Superior temporal gyrus (tissue), 1 donor: ENCODE measurements around the gene NBEAL1.
"Not testable (repeated sequence)": the region's sequence is repeated elsewhere in the genome, so short reads cannot be mapped to it uniquely, and the experiment has no call there.

ENCODE experiments used
- DNase-seq: peaks from one replicate; pipeline ENCODE4 v3.0.0-alpha.2; 2016; ENCODE audit errors: extremely low spot score

The NBEAL1 gene

DNA sequence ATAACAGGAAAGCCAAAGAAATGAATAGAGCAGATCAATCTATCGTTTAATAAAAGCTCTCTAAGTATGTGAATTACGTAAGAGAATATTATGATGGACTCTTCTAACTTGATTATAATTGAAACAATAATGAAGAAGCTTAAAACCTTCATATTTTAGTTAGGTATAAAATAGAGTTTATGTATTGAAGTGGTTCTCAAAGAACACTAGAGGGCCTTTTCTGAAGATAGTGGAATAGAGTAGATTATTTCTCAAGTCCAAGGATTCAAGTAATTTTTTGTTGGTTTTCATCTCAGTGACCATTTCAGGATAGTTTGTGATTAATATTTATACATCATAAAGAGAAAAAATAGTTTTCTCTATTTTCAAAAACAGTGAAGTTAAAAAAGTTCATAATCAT, 97.7 kb downstream of the NBEAL1 start:
- DNase-seq, result no peak

- not testable (repeated sequence) for DNase-seq
These were observed 100.6 kb downstream of the NBEAL1 start for GRCh38 chr2:203115201-203115700.

DNA sequence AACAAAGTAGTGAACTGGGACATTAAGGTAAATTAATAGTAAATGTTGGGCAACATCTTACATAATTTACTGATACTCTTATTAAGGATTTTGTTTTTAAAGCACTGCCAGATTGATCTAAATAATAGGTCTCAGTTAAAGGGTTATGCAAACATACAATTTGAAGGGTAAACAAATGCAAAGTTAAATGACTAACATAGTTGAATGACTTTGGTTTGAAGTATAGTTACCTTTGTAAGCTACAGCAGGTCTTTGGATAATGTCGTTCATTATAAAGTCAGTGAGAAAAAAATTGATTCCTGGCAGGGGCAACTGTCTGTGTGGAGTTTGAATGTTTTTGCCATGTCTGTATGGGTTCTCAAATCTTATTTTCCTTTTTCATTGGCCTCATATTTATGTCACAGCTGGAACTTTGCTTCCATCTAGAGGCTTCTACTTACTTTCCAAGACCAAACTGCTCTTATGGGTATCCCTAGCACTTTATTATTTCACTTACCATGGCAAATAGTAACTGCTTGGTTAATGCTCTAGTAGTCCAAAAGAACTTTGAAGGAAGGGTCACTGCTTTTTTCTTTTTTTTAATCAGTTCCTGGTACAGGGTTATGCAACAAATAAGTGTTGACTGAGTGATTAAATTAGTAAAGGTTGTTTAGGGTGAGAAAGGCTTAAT, 107.8 kb downstream of the NBEAL1 start:
- DNase-seq, result no peak

DNA sequence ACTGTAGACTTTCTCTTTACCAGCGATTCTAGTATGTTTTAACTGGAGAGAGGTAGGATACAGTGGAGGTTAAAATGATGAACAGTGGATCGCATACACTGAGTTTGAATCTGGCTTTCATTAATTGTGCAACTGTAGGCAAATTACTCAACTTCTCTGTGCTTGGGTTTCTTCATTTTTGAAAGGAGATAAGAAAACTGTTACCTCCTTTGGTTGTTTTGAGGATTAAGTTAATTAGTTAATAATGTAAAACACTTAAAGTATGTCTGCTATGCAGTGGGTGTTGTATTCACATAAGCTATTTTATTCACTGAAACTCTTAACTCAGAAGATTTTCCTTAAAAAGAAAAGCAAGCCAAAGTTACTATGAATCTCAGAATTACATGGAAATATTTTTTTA, 112.3 kb downstream of the NBEAL1 start:
- DNase-seq, result no peak

DNA sequence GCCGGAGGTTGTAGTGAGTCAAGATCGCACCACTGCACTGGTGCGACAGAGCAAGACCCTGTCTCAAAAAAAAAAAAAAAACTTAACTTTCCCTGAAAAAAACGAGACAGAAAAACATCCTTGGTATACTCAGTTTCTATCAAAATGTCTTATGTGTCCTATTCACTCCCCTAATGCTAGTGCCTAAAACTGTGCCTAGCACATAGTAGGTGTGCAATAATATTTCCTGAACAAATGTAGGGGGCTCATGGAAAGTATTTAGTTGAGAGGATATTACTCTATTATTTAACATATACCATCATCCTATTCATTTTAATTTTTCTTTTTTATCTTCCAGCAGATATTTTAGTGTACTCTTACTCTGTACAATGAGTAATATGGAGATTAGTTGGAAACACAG, 120.4 kb downstream of the NBEAL1 start:
- no peak for DNase-seq

GRCh38 chr2:203143391-203143790, 128.7 kb downstream of the NBEAL1 start:
- no peak for DNase-seq

GRCh38 chr2:203149194-203149593, 134.5 kb downstream of the NBEAL1 start:
- no peak for DNase-seq

GRCh38 chr2:203155406-203155805, 140.7 kb downstream of the NBEAL1 start:
- no peak for DNase-seq

DNA sequence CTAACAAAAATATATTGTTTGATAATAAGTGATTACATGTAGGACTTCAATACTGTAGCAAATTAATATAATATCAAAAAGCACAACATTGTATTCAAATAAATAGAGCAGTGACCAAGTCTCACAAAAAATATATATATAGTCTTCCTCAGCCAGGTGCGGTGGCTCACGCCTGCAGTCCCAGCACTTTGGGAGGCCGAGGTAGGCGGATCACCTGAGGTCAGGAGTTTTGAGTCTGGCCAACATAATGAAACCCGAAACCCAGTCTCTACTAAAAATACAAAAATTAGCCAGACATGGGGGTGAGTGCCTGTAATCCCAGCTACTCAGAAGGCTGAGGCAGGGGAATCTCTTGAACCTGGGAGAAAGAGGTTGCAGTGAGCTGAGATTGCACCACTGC, 148.0 kb downstream of the NBEAL1 start:
- DNase-seq, result not testable (repeated sequence)

DNA sequence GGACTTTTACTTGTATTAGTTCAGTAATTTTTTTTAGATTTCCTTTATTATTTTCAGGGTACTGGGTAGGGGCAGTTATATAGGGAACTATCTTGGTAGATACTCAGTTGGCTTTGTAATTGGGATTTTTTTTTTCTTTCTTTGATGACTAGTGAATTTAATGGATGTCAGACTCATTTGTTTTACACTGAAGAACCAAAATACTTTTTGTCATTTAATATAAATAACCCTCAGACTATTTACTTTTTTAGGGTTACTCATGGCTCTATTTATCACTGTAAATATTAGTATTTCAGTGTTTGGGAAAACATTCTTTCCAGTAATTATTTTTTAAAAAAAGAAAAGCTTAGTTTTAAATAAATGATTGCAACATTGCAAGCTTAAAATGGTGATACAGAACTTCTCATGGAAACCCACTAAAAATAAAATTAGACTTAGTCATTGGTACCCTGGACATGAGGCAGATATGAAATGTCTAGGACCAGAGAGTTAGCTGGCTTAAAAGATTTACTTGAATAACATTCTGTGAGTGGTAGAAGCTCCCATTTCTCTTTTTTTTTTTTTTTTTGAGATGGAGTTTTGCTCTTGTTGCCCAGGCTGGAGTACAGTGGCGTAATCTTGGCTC, 149.7 kb downstream of the NBEAL1 start:
- DNase-seq, result no peak

GRCh38 chr2:203167751-203168150, 153.1 kb downstream of the NBEAL1 start:
- DNase-seq, result no peak

GRCh38 chr2:203170502-203170901, 155.8 kb downstream of the NBEAL1 start:
- DNase-seq, result no peak

- DNase-seq, result no peak
These were observed 160.7 kb downstream of the NBEAL1 start for GRCh38 chr2:203175371-203175770.

DNA sequence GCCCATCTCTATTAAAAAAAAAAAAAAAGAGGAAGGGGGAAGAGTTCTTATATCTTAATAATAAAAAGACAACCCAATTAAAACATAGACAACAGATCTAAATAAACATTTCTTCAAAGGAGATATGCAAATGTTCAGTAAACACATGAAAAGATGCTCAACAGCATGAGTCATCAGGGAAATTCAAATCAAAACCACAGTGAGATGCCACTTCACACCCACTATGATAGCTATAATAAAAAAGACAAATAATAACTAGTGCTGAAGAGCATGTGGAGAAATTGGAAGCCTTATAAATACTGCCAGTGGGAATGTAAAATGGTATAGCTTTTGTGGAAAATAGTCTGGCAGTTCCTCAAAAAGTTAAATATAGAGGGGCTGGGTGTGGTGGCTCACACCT, 162.7 kb downstream of the NBEAL1 start:
- DNase-seq, result no peak

DNA sequence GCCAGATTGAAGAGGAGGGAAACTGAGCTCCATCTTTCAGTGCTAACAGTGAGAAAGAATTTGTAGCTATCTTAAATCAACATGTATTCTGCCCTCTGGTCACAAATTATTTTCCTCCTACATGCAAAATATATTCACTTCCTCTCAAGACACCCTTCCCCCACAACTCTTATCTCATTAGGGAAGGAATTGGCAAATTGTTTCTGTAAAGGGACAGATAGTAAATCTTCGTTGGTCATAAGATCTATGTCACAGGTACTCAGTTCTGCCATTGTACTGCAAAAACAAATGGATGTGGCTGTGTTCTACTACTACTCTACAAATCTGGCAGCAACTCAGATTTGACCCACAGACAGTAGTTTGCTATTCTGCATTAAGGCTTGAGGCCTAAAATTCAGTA, 171.2 kb downstream of the NBEAL1 start:
- no peak for DNase-seq

DNA sequence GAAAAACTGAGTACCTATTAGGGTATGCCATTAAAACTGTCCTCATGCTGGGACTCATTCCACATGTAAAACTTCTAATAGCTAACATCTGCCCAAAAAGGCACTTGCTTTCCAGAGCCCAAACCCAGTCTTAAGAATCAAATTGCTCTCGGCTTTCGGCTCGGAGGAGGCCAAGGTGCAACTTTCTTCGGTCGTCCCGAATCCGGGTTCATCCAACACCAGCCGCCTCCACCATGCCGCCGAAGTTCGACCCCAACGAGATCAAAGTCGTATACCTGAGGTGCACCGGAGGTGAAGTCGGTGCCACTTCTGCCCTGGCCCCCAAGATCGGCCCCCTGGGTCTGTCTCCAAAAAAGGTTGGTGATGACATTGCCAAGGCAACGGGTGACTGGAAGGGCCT, 175.9 kb downstream of the NBEAL1 start:
- DNase-seq, result not testable (repeated sequence)

DNA sequence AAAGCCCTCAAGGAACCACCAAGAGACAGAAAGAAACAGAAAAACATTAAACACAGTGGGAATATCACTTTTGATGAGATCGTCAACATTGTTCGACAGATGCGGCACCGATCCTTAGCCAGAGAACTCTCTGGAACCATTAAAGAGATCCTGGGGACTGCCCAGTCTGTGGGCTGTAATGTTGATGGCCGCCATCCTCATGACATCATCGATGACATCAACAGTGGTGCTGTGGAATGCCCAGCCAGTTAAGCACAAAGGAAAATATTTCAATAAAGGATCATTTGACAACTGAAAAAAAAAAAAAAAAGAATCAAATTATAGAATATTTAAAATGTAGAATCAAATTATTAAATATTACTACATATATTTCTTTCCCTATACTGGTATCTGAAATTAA, 176.4 kb downstream of the NBEAL1 start:
- not testable (repeated sequence) for DNase-seq

DNA sequence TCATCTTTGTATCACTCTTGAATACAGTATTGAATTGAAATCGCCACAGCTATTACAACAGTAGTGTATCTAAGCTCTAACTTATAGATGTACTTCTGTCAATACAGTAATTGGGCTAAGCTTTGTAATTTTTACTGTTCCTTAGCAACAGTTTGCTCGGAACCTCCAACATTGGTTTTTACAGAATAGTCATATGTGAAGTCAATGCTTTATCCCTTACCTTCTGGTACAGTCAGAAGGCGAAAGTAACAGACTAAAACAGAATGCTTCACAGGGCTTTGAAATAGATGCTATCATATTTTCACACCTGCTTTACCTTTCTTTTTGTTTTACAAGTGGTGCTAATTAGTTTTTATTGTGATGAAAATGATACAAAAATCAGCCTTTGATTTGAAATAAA, 177.3 kb downstream of the NBEAL1 start:
- no peak for DNase-seq

GRCh38 chr2:203195331-203196036, 180.8 kb downstream of the NBEAL1 start:
- DNase-seq, result no peak

- no peak for DNase-seq
These were observed 186.2 kb downstream of the NBEAL1 start for GRCh38 chr2:203200866-203201265.

DNA sequence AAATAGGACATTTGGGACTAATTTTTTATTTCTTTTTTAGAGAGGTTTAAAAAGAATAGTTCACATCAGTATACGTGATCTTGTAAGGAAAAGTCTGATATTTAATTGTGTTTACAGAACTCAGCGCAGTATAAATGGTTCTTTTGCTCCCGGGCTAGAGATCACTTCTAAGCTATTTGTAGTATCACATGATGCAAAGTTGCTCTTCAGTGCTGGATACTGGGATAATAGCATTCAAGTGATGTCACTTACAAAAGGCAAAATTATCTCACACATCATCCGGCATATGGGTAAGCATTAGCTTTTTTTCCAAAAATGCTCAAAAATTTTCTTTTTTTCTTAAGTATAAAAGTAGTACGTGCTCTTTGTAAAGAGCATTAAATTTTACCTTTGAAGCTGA, 186.8 kb downstream of the NBEAL1 start:
- DNase-seq, result no peak

- DNase-seq, result no peak
These were observed 194.9 kb downstream of the NBEAL1 start for GRCh38 chr2:203209538-203209937.
